GM12878 (cell line): Measurements from ENCODE around the gene GEMIN7. TPM values are rescaled to one million over a fixed set of nuclear protein-coding genes. Genes with fewer than 3 reads are reported as not detected.

Source experiments
- ATAC-seq: fragments of 200-7000 bp; cut with Tn5 transposase; 3 replicates; pipeline ENCODE4 v1.9.1; 2020; ENCODE audit warnings: mild to moderate bottlenecking, moderate library complexity
- BruUV-seq: library from RNA; stranded (reverse); fragments of 400-500 nt; replicated peaks from 2 replicates; lab custom pipeline; 2021; lab: Mats Ljungman, UMichigan
- CTCF ChIA-PET: fragments of 300-600 bp; sonication (Branson Sonifier 250); formaldehyde crosslinking; extraction: SDS; loops from one replicate; lab custom pipeline; 2021; ENCODE audit warnings: inconsistent platforms; lab: Yijun Ruan, JAX
- POLR2A ChIA-PET: fragments of 350-600 bp; formaldehyde crosslinking; extraction: SDS; loops from one replicate; lab custom pipeline; 2021; ENCODE audit warnings: inconsistent platforms; lab: Charles Lee
- RAD21 ChIA-PET: fragments of 300-600 bp; sonication (Branson Sonifier 250); formaldehyde crosslinking; loops from one replicate; lab custom pipeline; 2023; ENCODE audit warnings: antibody characterized with exemption; ENCODE audit not compliant: unreplicated experiment; lab: Charles Lee
- SMC1A ChIA-PET: fragments of 300-600 bp; sonication (Branson Sonifier 250); formaldehyde crosslinking; loops from one replicate; lab custom pipeline; 2023; ENCODE audit not compliant: unreplicated experiment, uncharacterized antibody; lab: Charles Lee
- DNase-seq: peaks from one replicate; pipeline ENCODE4 v3.0.0-alpha.2; 2011; ENCODE audit warnings: low read depth, low spot score
- FAIRE-seq: peaks from 3 replicates; lab custom pipeline; 2011; peaks lifted over from hg19 to GRCh38; lab: Jason Lieb, UNC
- H2AFZ ChIP-seq: 2 replicates; pipeline ENCODE4 v1.6.0; 2011; ENCODE audit warnings: low read depth, low read length, control low read depth; ENCODE audit not compliant: control insufficient read depth
- H3K27ac ChIP-seq: 2 replicates; pipeline ENCODE4 v1.5.1; 2011; ENCODE audit warnings: control low read depth; ENCODE audit not compliant: control insufficient read depth, insufficient read depth
- H3K27me3 ChIP-seq, 2 experiments: replicated peaks in 1 of 2; 2 replicates each; pipeline versions ENCODE4 v1.6.0 to v1.6.1; 2011; ENCODE audit warnings: low read length in 1 of 2; ENCODE audit not compliant: control insufficient read depth in 2 of 2, insufficient read depth in 2 of 2
- H3K36me3 ChIP-seq, 2 experiments: 2 replicates each; pipeline ENCODE4 v1.5.1; 2011; ENCODE audit warnings: low read length in 1 of 2; ENCODE audit not compliant: control insufficient read depth in 2 of 2, insufficient read depth in 2 of 2
- H3K4me1 ChIP-seq: 2 replicates; pipeline ENCODE4 v1.6.1; 2011; ENCODE audit warnings: mild to moderate bottlenecking, low read length, moderate library complexity, mixed read lengths; ENCODE audit not compliant: control insufficient read depth, insufficient read depth
- H3K4me2 ChIP-seq: 2 replicates; pipeline ENCODE4 v1.6.0; 2011; ENCODE audit warnings: control low read depth; ENCODE audit not compliant: control insufficient read depth, insufficient read depth
- H3K4me3 ChIP-seq: fragments of 200-600 bp; sonication (generic); 2 replicates; pipeline ENCODE4 v1.5.1; 2016
- H3K79me2 ChIP-seq: 2 replicates; pipeline ENCODE4 v1.6.0; 2011; ENCODE audit warnings: low read length; ENCODE audit not compliant: control insufficient read depth, insufficient read depth
- H3K9ac ChIP-seq: 2 replicates; pipeline ENCODE4 v1.8.0; 2011; ENCODE audit warnings: low read length, control low read depth, mixed read lengths; ENCODE audit not compliant: control insufficient read depth, insufficient read depth
- H3K9me3 ChIP-seq: replicated peaks from 3 replicates; pipeline ENCODE4 v1.5.1; 2011; ENCODE audit warnings: mild to moderate bottlenecking, low read length; ENCODE audit not compliant: control insufficient read depth, insufficient read depth
- H4K20me1 ChIP-seq: 2 replicates; pipeline ENCODE4 v1.6.0; 2011; ENCODE audit not compliant: control insufficient read depth, insufficient read depth
- BHLHE40 ChIP-seq, 2 experiments: fragments of 450-650 bp in 1 of 2; IDR thresholded peaks; 2 replicates each; pipeline ENCODE4 v1.6.1; 2011 to 2017; ENCODE audit warnings: low read depth in 2 of 2, borderline replicate concordance in 1 of 2, improper control_type of control experiment in 1 of 2, low read length in 1 of 2, mild to moderate bottlenecking in 1 of 2
- BMI1 ChIP-seq: fragments of 450-650 bp; IDR thresholded peaks from 2 replicates; pipeline ENCODE4 v1.6.1; 2016; ENCODE audit warnings: mild to moderate bottlenecking, moderate library complexity, borderline replicate concordance
- CBX5 ChIP-seq: sonication (generic); IDR thresholded peaks from 2 replicates; pipeline ENCODE4 v1.6.1; 2016; ENCODE audit warnings: low read depth, moderate library complexity, mild to moderate bottlenecking, inconsistent platforms
- CREB1 ChIP-seq: IDR thresholded peaks from 2 replicates; pipeline ENCODE4 v1.6.1; 2012; ENCODE audit warnings: low read depth, mild to moderate bottlenecking, inconsistent platforms
- EED ChIP-seq: sonication (generic); IDR thresholded peaks from 2 replicates; pipeline ENCODE4 v1.6.1; 2016; ENCODE audit warnings: antibody characterized with exemption, low read depth
- EP300 ChIP-seq, 2 experiments: fragments of 150-350 bp in 1 of 2; IDR thresholded peaks; 2 replicates each; pipeline ENCODE4 v1.6.1; 2011 to 2012; ENCODE audit warnings: low read depth in 2 of 2, low read length in 2 of 2, borderline replicate concordance in 1 of 2, improper control_type of control experiment in 1 of 2, inconsistent platforms in 1 of 2; ENCODE audit not compliant: control insufficient read depth in 1 of 2
- GATAD2B ChIP-seq: fragments of 450-650 bp; conservative IDR thresholded peaks from 2 replicates; pipeline ENCODE4 v1.6.1; 2017; ENCODE audit warnings: low read depth, mild to moderate bottlenecking, moderate library complexity
- HDAC6 ChIP-seq: fragments of 200-600 bp; sonication (generic); IDR thresholded peaks from one replicate; pipeline ENCODE4 v1.8.0; 2017; ENCODE audit warnings: antibody characterized with exemption; ENCODE audit not compliant: unreplicated experiment
- IKZF2 ChIP-seq, 2 experiments: fragments of 450-650 bp; IDR thresholded peaks; 2 replicates each; pipeline ENCODE4 v1.6.1; 2017; ENCODE audit warnings: mild to moderate bottlenecking in 2 of 2, moderate library complexity in 2 of 2
- KDM1A ChIP-seq: fragments of 200-600 bp; sonication (generic); IDR thresholded peaks from 2 replicates; pipeline ENCODE4 v1.6.1; 2016; ENCODE audit warnings: borderline replicate concordance
- NR2C1 ChIP-seq: fragments of 450-650 bp; IDR thresholded peaks from 2 replicates; pipeline ENCODE4 v1.6.1; 2017; ENCODE audit warnings: antibody characterized with exemption, mild to moderate bottlenecking, moderate library complexity
- SUZ12 ChIP-seq: fragments of 200-600 bp; sonication (generic); IDR thresholded peaks from one replicate; pipeline ENCODE4 v1.6.1; 2018; ENCODE audit warnings: antibody characterized with exemption, mild to moderate bottlenecking; ENCODE audit not compliant: unreplicated experiment
- TCF12 ChIP-seq: IDR thresholded peaks from 2 replicates; pipeline ENCODE4 v1.6.1; 2011; ENCODE audit warnings: low read depth, mild to moderate bottlenecking, low read length
- WGBS: methylation state at CpG from one replicate; pipeline ENCODE4 v1.1.6; 2016; ENCODE audit warnings: low lambda C conversion rate; ENCODE audit not compliant: insufficient replicate concordance, insufficient coverage; ENCODE audit errors: missing lambda C conversion rate; 5-methylcytosine and 5-hydroxymethylcytosine counted together
- in situ Hi-C: fragments of 300-500 bp; cut with MboI; formaldehyde crosslinking; loops from 9 replicates; pipeline ENCODE4 v1.14.3; 2018; ENCODE audit warnings: mixed read lengths
- intact Hi-C: fragments of 100-400 bp; cut with micrococcal nuclease; formaldehyde crosslinking; loops from one replicate; pipeline ENCODE4 v1.14.2; 2022; ENCODE audit not compliant: unreplicated experiment
- polyA plus RNA-seq, 11 experiments: library from polyadenylated mRNA; depleted of rRNA in 4 of 11; unstranded in 6 of 11; stranded (reverse) in 5 of 11; fragments of >200 nt; fragmentation: Nextera tagmentation in 4 of 11; fragmentation: Illumina TruSeq in 1 of 11; extraction: Ambion mirVana in 4 of 11; extraction: Trizol in 1 of 11; gene quantifications; 1 replicate in 1 of 11; 2 replicates in 10 of 11; pipeline versions ENCODE4 v1.2.1 to v1.2.3, GENCODE V29; 2011 to 2016; ENCODE audit warnings: inconsistent platforms in 2 of 11, missing spikeins in 2 of 11, low read depth in 1 of 11
- total RNA-seq, 4 experiments: library from RNA; depleted of rRNA in 3 of 4; stranded (reverse); fragments of >200 nt in 3 of 4; fragmentation: Illumina TruSeq in 1 of 4; extraction: Trizol in 1 of 4; gene quantifications; 2 replicates each; pipeline versions ENCODE4 v1.2.1 to v1.2.3, GENCODE V29; 2013 to 2021
- TF ChIP-seq, protein P1 (sequence below): IDR thresholded peaks from 2 replicates; pipeline ENCODE4 v1.6.1; 2012; ENCODE audit warnings: low read depth, low read length, improper control_type of control experiment
- TF ChIP-seq, protein P2 (sequence below): fragments of 450-650 bp; IDR thresholded peaks from 2 replicates; pipeline ENCODE4 v1.6.1; 2016; ENCODE audit warnings: mild to moderate bottlenecking
- TF ChIP-seq, protein P3 (sequence below): fragments of 450-650 bp; formaldehyde crosslinking; IDR thresholded peaks from 2 replicates; pipeline ENCODE4 v1.5.0; 2022; ENCODE audit warnings: mild to moderate bottlenecking, missing genetic modification characterization

Gene GEMIN7
- total and polyA plus RNA-seq, 10 of the 15 experiments (the other 5 are each of a cell fraction or from before 2014, with no cell fraction given): 21.1 to 76.7 (median 44.9) TPM

DNA sequence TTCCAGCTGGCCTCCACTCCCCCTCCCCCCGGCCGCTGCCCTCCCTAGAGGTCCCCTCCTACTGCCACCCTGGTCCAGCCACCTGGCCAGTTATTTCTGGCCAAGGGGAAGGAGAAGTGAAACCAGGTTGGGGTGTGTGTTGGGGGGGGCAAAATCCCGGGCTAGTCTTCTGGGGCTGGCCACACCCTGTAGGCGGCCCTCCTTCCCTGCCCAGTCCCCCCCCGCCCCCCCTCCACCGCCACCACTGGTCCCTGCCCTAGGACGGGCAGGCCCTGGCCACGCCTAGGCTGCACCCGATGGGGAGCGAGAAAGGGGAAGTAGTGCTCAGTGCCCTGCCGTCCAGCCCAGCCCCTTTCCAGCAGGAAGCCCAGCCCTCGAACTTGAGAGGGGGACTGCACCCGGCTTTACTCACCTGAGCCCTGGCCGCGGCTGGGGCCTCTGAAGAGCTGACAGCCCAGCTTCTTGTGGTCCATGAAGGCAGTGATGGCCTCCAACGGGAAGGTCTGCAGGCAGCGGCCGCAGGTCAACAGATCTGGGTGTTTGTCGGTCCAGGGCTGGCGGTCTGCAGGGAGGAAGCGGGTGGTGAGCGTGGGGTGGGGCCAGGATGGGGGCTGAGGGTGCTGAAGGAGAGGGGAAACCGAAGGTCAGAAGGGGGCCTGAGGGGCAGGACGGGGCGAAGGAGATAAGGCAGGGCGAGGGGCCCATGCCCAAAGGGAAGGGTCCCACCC, 3.6 kb upstream of the GEMIN7 start:
- DNase-seq (peak; percentile 80), FAIRE-seq (peak; percentile 78), ATAC-seq (peak; percentile 83)
- POLR2A ChIA-PET: interaction anchor here (0.5 to 2.5 kb wide), 15 partner anchors 9 to 381 kb away, joined by 3 to 12 read pairs (median 4); partner anchors contain the start of genes BLOC1S3, CLASRP, CLPTM1 and PPP1R37
- in situ Hi-C loops (no loop called here), intact Hi-C loops (loop anchor here (5.0 to 10.0 kb wide), 3 partner anchors 62 to 399 kb away; partner anchors contain the start of genes BLOC1S3 and TRAPPC6A)
- Histone ChIP-seq H4K20me1 (no peaks in the 10 kb centered on the region; the same call in 1 of the 2 replicates), H3K79me2 (peaks cover 57% of the 10 kb centered on the region), H3K27me3 (no peaks in the 10 kb centered on the region), H3K4me2 (peak overlapping the region; percentile 92), H3K36me3 (peaks cover 7 to 17% of the 10 kb centered on the region in 2 experiments; a peak in 3 of 4 replicates), H3K9me3 (no peaks in the 10 kb centered on the region), H3K27ac (peak overlapping the region; percentile 87), H3K4me3 (peak overlapping the region; percentile 100), H2AFZ (peak overlapping the region; percentile 7; the same call in 1 of the 2 replicates), H3K9ac (peak overlapping the region; percentile 88), H3K4me1 (peaks cover 21% of the 10 kb centered on the region)
- RAD21 ChIA-PET: interaction anchor here (0.6 to 2.0 kb wide), 10 partner anchors 9 to 103 kb away, joined by 3 to 7 read pairs (median 4); partner anchors contain the start of genes BLOC1S3 and TRAPPC6A
- 3% methylated on average over 15 of the region's 26 CpGs for WGBS
- CTCF ChIA-PET: interaction anchor here (0.8 to 2.4 kb wide), 10 partner anchors 15 to 124 kb away, joined by 3 to 14 read pairs (median 4); partner anchors contain the start of genes BLOC1S3 and TRAPPC6A
- no TSS peak for BruUV-seq
- SMC1A ChIA-PET: interaction anchor here (1.0 to 2.0 kb wide), 6 partner anchors 16 to 103 kb away, joined by 3 to 7 read pairs (median 4); partner anchors contain the start of genes BLOC1S3 and TRAPPC6A
- TF ChIP-seq NR2C1 (peak; percentile 38; the same call in 1 of the 2 replicates), GATAD2B (peak; percentile 90; the same call in 1 of the 2 replicates), EP300 (IDR thresholded peaks at IDR 0.05; ENCODE audit: borderline replicate concordance in 1 of 2, control insufficient read depth in 1 of 2, low read depth in 2 of 2, low read length in 2 of 2) (peak; percentile 79 to 89), EED (peak; percentile 82; the same call in 1 of the 2 replicates), TCF12 (peak; percentile 98), SUZ12 (no peak), IKZF2 (IDR thresholded peaks at IDR 0.05) (peak; percentile 85 to 88; a peak in 3 of 4 replicates), CREB1 (peak; percentile 63; the same call in 1 of the 2 replicates), BHLHE40 (IDR thresholded peaks at IDR 0.05; ENCODE audit: borderline replicate concordance in 1 of 2, low read depth in 2 of 2, low read length in 1 of 2) (peak; percentile 58 to 75), BMI1 (0 out of 2 replicates have a peak, but pooled peaks have one; percentile 40), CBX5 (no peak), HDAC6 (no peak), KDM1A (no peak)
- TF ChIP-seq, protein P1, sequence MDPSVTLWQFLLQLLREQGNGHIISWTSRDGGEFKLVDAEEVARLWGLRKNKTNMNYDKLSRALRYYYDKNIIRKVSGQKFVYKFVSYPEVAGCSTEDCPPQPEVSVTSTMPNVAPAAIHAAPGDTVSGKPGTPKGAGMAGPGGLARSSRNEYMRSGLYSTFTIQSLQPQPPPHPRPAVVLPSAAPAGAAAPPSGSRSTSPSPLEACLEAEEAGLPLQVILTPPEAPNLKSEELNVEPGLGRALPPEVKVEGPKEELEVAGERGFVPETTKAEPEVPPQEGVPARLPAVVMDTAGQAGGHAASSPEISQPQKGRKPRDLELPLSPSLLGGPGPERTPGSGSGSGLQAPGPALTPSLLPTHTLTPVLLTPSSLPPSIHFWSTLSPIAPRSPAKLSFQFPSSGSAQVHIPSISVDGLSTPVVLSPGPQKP: no peak
- TF ChIP-seq, protein P2, sequence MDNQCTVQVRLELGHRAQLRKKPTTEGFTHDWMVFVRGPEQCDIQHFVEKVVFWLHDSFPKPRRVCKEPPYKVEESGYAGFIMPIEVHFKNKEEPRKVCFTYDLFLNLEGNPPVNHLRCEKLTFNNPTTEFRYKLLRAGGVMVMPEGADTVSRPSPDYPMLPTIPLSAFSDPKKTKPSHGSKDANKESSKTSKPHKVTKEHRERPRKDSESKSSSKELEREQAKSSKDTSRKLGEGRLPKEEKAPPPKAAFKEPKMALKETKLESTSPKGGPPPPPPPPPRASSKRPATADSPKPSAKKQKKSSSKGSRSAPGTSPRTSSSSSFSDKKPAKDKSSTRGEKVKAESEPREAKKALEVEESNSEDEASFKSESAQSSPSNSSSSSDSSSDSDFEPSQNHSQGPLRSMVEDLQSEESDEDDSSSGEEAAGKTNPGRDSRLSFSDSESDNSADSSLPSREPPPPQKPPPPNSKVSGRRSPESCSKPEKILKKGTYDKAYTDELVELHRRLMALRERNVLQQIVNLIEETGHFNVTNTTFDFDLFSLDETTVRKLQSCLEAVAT: peak; percentile 69; the same call in 1 of the 2 replicates
- TF ChIP-seq, protein P3, sequence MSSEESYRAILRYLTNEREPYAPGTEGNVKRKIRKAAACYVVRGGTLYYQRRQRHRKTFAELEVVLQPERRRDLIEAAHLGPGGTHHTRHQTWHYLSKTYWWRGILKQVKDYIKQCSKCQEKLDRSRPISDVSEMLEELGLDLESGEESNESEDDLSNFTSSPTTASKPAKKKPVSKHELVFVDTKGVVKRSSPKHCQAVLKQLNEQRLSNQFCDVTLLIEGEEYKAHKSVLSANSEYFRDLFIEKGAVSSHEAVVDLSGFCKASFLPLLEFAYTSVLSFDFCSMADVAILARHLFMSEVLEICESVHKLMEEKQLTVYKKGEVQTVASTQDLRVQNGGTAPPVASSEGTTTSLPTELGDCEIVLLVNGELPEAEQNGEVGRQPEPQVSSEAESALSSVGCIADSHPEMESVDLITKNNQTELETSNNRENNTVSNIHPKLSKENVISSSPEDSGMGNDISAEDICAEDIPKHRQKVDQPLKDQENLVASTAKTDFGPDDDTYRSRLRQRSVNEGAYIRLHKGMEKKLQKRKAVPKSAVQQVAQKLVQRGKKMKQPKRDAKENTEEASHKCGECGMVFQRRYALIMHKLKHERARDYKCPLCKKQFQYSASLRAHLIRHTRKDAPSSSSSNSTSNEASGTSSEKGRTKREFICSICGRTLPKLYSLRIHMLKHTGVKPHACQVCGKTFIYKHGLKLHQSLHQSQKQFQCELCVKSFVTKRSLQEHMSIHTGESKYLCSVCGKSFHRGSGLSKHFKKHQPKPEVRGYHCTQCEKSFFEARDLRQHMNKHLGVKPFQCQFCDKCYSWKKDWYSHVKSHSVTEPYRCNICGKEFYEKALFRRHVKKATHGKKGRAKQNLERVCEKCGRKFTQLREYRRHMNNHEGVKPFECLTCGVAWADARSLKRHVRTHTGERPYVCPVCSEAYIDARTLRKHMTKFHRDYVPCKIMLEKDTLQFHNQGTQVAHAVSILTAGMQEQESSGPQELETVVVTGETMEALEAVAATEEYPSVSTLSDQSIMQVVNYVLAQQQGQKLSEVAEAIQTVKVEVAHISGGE (CRISPR knock-in tag): no peak
